Epithelial cell of proximal tubule (primary cell): ENCODE data around the gene GPR173. TPM values are rescaled to one million over a fixed set of nuclear protein-coding genes. Genes with fewer than 3 reads are reported as not detected.
A peak's percentile ranks its signal among the peaks of the same experiment; 100 is the strongest.

Experiments used
- DNase-seq: peaks from one replicate; pipeline ENCODE4 v3.0.0-alpha.2; 2011; ENCODE audit warnings: low read depth
- H3K4me3 ChIP-seq: 2 replicates; pipeline ENCODE4 v1.5.1; 2011; ENCODE audit warnings: low read depth, mild to moderate bottlenecking, low read length
- total RNA-seq: library from RNA; depleted of rRNA; stranded (reverse); fragments of >200 nt; gene quantifications from 2 replicates; pipeline ENCODE4 v1.2.3, GENCODE V29; 2015
- TF ChIP-seq, protein P1 (sequence below): conservative IDR thresholded peaks from 2 replicates; pipeline ENCODE4 v1.5.1; 2012; ENCODE audit warnings: low read depth, mild to moderate bottlenecking, low read length

Gene GPR173, protein sequence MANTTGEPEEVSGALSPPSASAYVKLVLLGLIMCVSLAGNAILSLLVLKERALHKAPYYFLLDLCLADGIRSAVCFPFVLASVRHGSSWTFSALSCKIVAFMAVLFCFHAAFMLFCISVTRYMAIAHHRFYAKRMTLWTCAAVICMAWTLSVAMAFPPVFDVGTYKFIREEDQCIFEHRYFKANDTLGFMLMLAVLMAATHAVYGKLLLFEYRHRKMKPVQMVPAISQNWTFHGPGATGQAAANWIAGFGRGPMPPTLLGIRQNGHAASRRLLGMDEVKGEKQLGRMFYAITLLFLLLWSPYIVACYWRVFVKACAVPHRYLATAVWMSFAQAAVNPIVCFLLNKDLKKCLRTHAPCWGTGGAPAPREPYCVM
- total RNA-seq = 1.5 and 2.2 TPM in 2 replicates

DNA sequence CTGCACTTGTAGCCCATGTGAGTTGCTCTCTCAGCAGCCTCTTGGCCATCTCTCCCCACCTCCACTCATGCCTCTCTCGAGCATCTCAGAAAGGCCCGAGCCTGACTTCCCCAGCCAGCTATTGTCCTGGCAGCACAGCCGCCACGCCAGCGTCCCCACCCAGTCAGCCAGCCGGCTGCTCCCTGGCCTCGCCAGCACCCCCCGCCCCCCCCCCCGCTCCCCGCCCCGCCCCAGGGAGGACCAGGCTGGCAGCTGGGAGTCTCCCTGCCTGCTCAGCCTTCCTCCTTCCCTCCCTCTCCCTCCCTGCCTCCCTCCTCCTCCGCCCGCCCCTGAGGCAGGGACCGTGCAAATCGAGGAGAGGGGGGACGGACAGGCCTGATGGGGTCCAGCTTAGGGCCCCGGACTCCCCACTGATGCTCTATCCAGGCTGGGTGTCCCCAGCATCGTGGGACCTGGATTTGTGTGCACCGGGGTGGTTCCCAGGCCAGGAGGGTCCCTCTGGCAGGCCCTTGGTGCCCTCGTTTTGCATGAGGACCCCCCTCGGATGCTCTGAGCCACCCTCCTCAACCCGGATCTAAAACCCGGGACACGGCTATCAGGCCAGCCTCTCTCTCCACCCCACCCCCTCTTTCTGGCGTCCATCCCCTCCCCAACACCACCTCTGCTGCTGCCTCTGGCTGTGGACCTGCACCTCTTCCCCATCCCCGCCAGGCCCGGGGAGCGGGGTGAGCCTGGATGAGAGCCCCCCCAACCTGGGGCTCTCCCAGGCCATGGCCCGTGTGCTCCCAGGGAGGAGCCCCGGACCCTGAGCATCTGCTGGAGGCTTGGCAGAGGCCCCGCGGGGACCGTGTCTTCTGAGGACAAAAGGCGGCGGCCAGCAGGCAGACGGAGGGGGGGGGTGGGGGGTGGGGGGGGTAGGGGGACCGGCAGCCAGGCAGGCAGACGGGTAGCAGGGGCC is at the start of gene GPR173:
Gene GPR173, plus strand, starts transcription at position 621 of the 958 bp plus-strand sequence. CDS start 27,833 bp downstream, outside the sequence.
- H3K4me3 ChIP-seq = peak within 1 kb of the TSS; percentile 46
- DNase-seq = no peak

DNA sequence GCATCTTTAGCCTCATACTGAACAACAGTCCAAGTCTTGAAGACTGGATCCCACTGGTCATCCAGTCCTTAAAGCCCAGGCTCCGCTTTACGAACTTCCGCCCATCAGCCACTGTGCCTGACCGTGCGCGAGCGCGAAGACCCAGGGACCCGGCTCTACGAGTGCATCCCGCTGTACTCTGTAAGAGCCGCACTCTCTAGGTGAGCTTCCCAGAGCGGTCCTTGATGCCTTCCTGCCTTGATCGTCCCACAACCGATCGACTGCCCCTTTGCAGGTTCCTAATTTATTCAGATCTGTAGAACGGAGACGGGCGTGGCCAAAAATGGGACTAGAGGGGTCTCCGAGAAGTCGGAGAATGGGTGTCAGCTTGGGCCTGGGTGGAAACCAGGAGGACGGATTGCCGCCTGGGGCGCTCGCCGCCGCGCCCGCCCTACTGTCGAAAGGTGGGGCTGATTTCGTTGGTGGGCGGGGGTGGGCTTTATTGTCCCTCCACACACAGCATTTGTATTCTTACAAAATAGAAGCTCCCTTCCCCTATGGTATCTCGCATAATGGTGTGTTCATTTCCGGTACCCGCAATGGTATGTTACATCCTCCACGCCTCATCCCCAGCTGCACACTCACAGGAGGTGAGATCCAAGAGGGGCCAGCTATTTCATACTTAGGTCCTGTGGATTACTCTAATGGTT is 48.0 kb upstream of the GPR173 start:
- TF ChIP-seq, protein P1, sequence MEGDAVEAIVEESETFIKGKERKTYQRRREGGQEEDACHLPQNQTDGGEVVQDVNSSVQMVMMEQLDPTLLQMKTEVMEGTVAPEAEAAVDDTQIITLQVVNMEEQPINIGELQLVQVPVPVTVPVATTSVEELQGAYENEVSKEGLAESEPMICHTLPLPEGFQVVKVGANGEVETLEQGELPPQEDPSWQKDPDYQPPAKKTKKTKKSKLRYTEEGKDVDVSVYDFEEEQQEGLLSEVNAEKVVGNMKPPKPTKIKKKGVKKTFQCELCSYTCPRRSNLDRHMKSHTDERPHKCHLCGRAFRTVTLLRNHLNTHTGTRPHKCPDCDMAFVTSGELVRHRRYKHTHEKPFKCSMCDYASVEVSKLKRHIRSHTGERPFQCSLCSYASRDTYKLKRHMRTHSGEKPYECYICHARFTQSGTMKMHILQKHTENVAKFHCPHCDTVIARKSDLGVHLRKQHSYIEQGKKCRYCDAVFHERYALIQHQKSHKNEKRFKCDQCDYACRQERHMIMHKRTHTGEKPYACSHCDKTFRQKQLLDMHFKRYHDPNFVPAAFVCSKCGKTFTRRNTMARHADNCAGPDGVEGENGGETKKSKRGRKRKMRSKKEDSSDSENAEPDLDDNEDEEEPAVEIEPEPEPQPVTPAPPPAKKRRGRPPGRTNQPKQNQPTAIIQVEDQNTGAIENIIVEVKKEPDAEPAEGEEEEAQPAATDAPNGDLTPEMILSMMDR = no peak
- DNase-seq = no peak
- no peak overlapping the region for H3K4me3 ChIP-seq

More for the DNA sequence above, at the start of gene GPR173:
- TF ChIP-seq, protein P1 = no peak

DNA sequence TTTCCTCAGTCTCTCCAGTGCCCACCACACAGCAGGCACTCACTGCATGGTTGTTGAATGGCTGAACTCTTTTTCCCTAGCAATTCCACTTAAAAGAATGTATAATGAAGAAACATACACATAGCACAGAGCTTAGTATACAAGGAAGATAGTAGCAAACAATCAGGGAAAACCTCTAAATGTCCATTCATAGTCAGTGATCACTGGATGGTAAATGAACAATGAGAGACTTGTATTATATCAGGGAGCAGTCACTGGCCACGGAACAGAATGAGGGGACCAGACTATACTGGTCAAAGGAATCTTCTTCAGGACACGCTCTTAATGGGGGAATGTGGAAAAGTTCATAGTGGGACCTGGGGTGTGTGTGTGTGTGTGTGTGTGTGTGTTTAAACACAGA is 46.6 kb upstream of the GPR173 start:
- DNase-seq = no peak
- TF ChIP-seq, protein P1 = no peak
- H3K4me3 ChIP-seq = no peak overlapping the region

DNA sequence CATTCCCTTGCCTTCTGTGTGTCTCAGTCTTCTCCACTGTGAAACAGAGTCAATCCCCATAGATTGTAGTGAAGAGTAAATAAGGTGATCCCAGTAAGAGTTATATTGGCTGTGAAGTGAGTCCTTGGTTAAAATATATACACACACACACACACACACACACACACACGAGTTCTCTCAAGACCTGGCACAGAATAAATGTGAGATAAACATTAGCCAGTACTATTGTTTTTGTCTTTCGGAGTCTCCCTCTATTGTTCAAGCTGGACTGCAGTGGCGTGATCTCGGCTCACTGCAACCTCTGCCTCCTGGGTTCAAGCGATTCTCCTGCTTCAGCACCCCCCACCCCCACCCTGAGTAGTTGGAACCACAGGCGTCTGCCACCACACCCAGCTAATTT is 45.5 kb upstream of the GPR173 start:
- TF ChIP-seq, protein P1 = no peak
- DNase-seq = no peak
- H3K4me3 ChIP-seq = no peak overlapping the region

DNA sequence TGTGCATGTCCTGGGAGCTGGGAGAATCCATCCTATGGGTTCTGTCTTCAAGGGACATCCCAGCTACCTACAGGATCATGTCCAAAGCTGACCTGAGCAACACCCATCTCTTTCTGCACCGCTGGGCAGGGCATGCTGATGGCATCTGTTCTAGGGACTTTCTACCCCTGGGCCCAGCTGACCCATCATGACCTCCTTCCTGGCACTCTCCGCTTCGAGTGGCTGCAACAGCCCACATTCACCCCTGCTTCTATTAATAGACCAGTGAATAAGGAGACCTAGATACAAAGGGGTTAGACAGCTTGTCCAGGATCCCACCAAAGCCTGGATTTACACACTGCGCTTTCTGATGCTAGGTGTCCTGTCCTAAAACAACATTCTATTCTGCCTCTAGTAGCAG is 44.6 kb upstream of the GPR173 start:
- no peak overlapping the region for H3K4me3 ChIP-seq
- TF ChIP-seq, protein P1 = no peak
- no peak for DNase-seq

DNA sequence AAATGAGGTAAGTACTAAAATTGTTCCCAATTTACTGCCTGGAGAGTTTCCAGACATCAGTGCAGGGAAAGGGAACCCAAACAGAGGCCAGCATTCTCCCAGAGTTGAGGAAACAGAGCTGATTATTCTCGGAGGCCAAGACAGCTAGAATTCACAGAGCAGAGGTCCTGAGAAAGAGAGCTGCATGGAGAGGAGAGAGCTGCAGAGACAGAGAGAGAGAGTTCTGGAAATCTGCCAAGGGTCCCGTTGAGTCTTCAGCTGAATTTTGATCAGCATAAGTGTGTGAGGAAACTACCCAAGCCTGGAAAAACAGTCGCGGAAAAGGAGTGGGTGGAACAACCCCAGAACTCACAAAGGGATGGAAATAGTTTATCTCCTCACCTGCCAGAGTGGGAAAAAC is 43.8 kb upstream of the GPR173 start:
- DNase-seq = no peak
- no peak overlapping the region for H3K4me3 ChIP-seq
- TF ChIP-seq, protein P1 = no peak
